ENCODE results near the gene NPR2. TPM values are rescaled to one million over a fixed set of nuclear protein-coding genes. Genes with fewer than 3 reads are reported as not detected.

The NPR2 gene
- total RNA-seq, 2 experiments from 2014 or later = 7.5 to 7.8 TPM

GRCh38 chr9:35832814-35833213 lies 41.4 kb downstream of the NPR2 start:
- H3K27ac Mint-ChIP-seq = no peak overlapping the region

GRCh38 chr9:35834260-35835215 lies 43.1 kb downstream of the NPR2 start:
- no peak for TF ChIP-seq CTCF (IDR thresholded peaks at IDR 0.05)
- no peaks in the 10 kb centered on the region for H3K36me3 Mint-ChIP-seq (ENCODE audit: low read depth)
- peaks cover 15% of the 10 kb centered on the region for H3K4me1 Mint-ChIP-seq (ENCODE audit: low read depth)
- no peaks in the 10 kb centered on the region for H3K9me3 Mint-ChIP-seq
- DNase-seq = no peak
- intact Hi-C loops (cut with micrococcal nuclease) = no loop called here
- no peak for ATAC-seq
- no peak overlapping the region for H3K4me3 Mint-ChIP-seq
- no peaks in the 10 kb centered on the region for H3K27me3 Mint-ChIP-seq
- no peak overlapping the region for H3K27ac Mint-ChIP-seq
- POLR2A ChIA-PET = interaction anchor here (1.3 kb wide), 1 partner anchor 11 kb away, joined by 3 read pairs; no protein-coding TSS in a partner anchor
- CTCF ChIA-PET = interaction anchor here (1.0 to 5.7 kb wide), 8 partner anchors 9 to 111 kb away, joined by 3 to 42 read pairs (median 8); partner anchors contain the start of genes HINT2 and NPR2

More at GRCh38 chr9:35832814-35833213, 41.4 kb downstream of the NPR2 start:
- no peaks in the 10 kb centered on the region for H3K27me3 Mint-ChIP-seq
- H3K4me1 Mint-ChIP-seq (ENCODE audit: low read depth) = peaks cover 24% of the 10 kb centered on the region
- no peak for DNase-seq
- CTCF ChIA-PET = interaction anchor here (0.9 to 5.7 kb wide), 4 partner anchors 43 to 113 kb away, joined by 4 to 34 read pairs (median 14); partner anchors contain the start of gene NPR2
- H3K4me3 Mint-ChIP-seq = no peak overlapping the region
- no peaks in the 10 kb centered on the region for H3K36me3 Mint-ChIP-seq (ENCODE audit: low read depth)
- TF ChIP-seq CTCF (IDR thresholded peaks at IDR 0.05) = no peak
- H3K9me3 Mint-ChIP-seq = no peaks in the 10 kb centered on the region
- no peak for ATAC-seq
- POLR2A ChIA-PET = interaction anchor here (0.9 kb wide), 1 partner anchor 13 kb away, joined by 3 read pairs; no protein-coding TSS in a partner anchor
- intact Hi-C loops (cut with micrococcal nuclease) = no loop called here

- no peaks in the 10 kb centered on the region for H3K9me3 Mint-ChIP-seq
- intact Hi-C loops (cut with micrococcal nuclease) = no loop called here
- H3K27ac Mint-ChIP-seq = no peak overlapping the region
- peaks cover 8% of the 10 kb centered on the region for H3K4me1 Mint-ChIP-seq (ENCODE audit: low read depth)
- CTCF ChIA-PET = interaction anchor here (1.0 to 5.7 kb wide), 10 partner anchors 9 to 139 kb away, joined by 3 to 42 read pairs (median 8); partner anchors contain the start of genes HINT2 and NPR2
- TF ChIP-seq CTCF (IDR thresholded peaks at IDR 0.05) = no peak
- POLR2A ChIA-PET = interaction anchor here (1.2 kb wide), 1 partner anchor 9 kb away, joined by 3 read pairs; no protein-coding TSS in a partner anchor
- H3K4me3 Mint-ChIP-seq = no peak overlapping the region
- H3K36me3 Mint-ChIP-seq (ENCODE audit: low read depth) = no peaks in the 10 kb centered on the region
- ATAC-seq (peak; percentile 56), DNase-seq (no peak)
- no peaks in the 10 kb centered on the region for H3K27me3 Mint-ChIP-seq
Measured at GRCh38 chr9:35835216-35835632, 43.8 kb downstream of the NPR2 start.

GRCh38 chr9:35835766-35836165 lies 44.4 kb downstream of the NPR2 start:
- no peak for DNase-seq
- peaks cover 6% of the 10 kb centered on the region for H3K4me1 Mint-ChIP-seq (ENCODE audit: low read depth)
- no peak overlapping the region for H3K4me3 Mint-ChIP-seq
- no peak for TF ChIP-seq CTCF (IDR thresholded peaks at IDR 0.05)
- H3K36me3 Mint-ChIP-seq (ENCODE audit: low read depth) = no peaks in the 10 kb centered on the region
- no peaks in the 10 kb centered on the region for H3K27me3 Mint-ChIP-seq
- CTCF ChIA-PET = interaction anchor here (1.0 to 5.7 kb wide), 9 partner anchors 10 to 139 kb away, joined by 3 to 42 read pairs (median 5); partner anchors contain the start of genes HINT2 and NPR2
- POLR2A ChIA-PET = interaction anchor here (1.2 kb wide), 1 partner anchor 9 kb away, joined by 3 read pairs; no protein-coding TSS in a partner anchor
- intact Hi-C loops (cut with micrococcal nuclease) = no loop called here
- ATAC-seq = no peak
- H3K9me3 Mint-ChIP-seq = no peaks in the 10 kb centered on the region
- H3K27ac Mint-ChIP-seq = no peak overlapping the region

All from activated CD8-positive, alpha-beta T cell treated with anti-CD3 and anti-CD28 coated beads for 36 hours (primary cell).